Retina (tissue), 1 donor: ENCODE measurements around the gene B3GALT2.

Experiments
- DNase-seq: peaks from one replicate; pipeline ENCODE4 v3.0.0-alpha.2; 2016

Gene B3GALT2

GRCh38 chr1:193181985-193182384, 4.4 kb downstream of the B3GALT2 start:
- no peak for DNase-seq

- DNase-seq: no peak
Observed at GRCh38 chr1:193181536-193181935, 4.9 kb downstream of the B3GALT2 start.

GRCh38 chr1:193179094-193179493, 7.3 kb downstream of the B3GALT2 start:
- DNase-seq: no peak

- no peak for DNase-seq
Observed at GRCh38 chr1:193176788-193177187, 9.6 kb downstream of the B3GALT2 start.

GRCh38 chr1:193176113-193176512, 10.3 kb downstream of the B3GALT2 start:
- no peak for DNase-seq

GRCh38 chr1:193157360-193157759, 29.1 kb downstream of the B3GALT2 start:
- DNase-seq: no peak

GRCh38 chr1:193156822-193157142, 29.6 kb downstream of the B3GALT2 start:
- no peak for DNase-seq

- DNase-seq: no peak
Observed at GRCh38 chr1:193156117-193156821, 30.1 kb downstream of the B3GALT2 start.

- DNase-seq: no peak
Observed at GRCh38 chr1:193144999-193145398, 41.4 kb downstream of the B3GALT2 start.

- no peak for DNase-seq
Observed at GRCh38 chr1:193144361-193144938, 42.0 kb downstream of the B3GALT2 start.

- DNase-seq: no peak
Observed at GRCh38 chr1:193143285-193143684, 43.1 kb downstream of the B3GALT2 start.

- no peak for DNase-seq
Observed at GRCh38 chr1:193142409-193142808, 44.0 kb downstream of the B3GALT2 start.

GRCh38 chr1:193141804-193142203, 44.6 kb downstream of the B3GALT2 start:
- DNase-seq: no peak

- DNase-seq: no peak
Observed at GRCh38 chr1:193140254-193140653, 46.2 kb downstream of the B3GALT2 start.

GRCh38 chr1:193131266-193131860, 55.0 kb downstream of the B3GALT2 start:
- no peak for DNase-seq
